Aorta (tissue), 5 donors: Measurements from ENCODE around the gene ZFP1. TPM values are rescaled to one million over a fixed set of nuclear protein-coding genes. Genes with fewer than 3 reads are reported as not detected.

Experiments used
- ATAC-seq: fragments of 200-7000 bp; cut with Tn5 transposase; one replicate; pipeline ENCODE4 v1.9.1; 2022; ENCODE audit warnings: moderate library complexity; ENCODE audit not compliant: low FRiP score
- DNase-seq, 2 donors: peaks; one replicate each; pipeline ENCODE4 v3.0.0-alpha.2; 2020
- H3K27ac ChIP-seq, 2 donors: one replicate each; pipeline ENCODE4 v1.5.1; 2013; ENCODE audit warnings: low read length in 2 of 2, mild to moderate bottlenecking in 2 of 2, moderate library complexity in 2 of 2, control low read depth in 1 of 2, inconsistent platforms in 1 of 2, low read depth in 1 of 2
- H3K27me3 ChIP-seq, 2 donors: one replicate each; pipeline ENCODE4 v1.6.1; 2013; ENCODE audit warnings: control low read depth in 1 of 2, low read length in 1 of 2, mild to moderate bottlenecking in 1 of 2, moderate library complexity in 1 of 2; ENCODE audit not compliant: insufficient read depth in 2 of 2, control insufficient read depth in 1 of 2
- H3K36me3 ChIP-seq, 2 donors: one replicate each; pipeline ENCODE4 v1.6.1; 2013; ENCODE audit warnings: control low read depth in 1 of 2, low read length in 1 of 2, mild to moderate bottlenecking in 1 of 2; ENCODE audit not compliant: insufficient read depth in 2 of 2, control insufficient read depth in 1 of 2
- H3K4me1 ChIP-seq, 2 donors: one replicate each; pipeline ENCODE4 v1.6.1; 2013; ENCODE audit warnings: low read length in 2 of 2, control low read depth in 1 of 2, mild to moderate bottlenecking in 1 of 2, moderate library complexity in 1 of 2; ENCODE audit not compliant: insufficient read depth in 2 of 2, control insufficient read depth in 1 of 2
- H3K4me3 ChIP-seq, 2 donors: one replicate each; pipeline ENCODE4 v1.5.1; 2013; ENCODE audit warnings: low read length in 2 of 2, control low read depth in 1 of 2, mild to moderate bottlenecking in 1 of 2
- H3K9me3 ChIP-seq: one replicate; pipeline ENCODE4 v1.6.1; 2013; ENCODE audit warnings: mild to moderate bottlenecking, low read length; ENCODE audit not compliant: control insufficient read depth
- WGBS, 2 donors: extraction: QIAGEN DNeasy Blood & Tissue Kit; methylation state at CpG; one replicate each; pipeline ENCODE4 v1.1.7; 2013; 5-methylcytosine and 5-hydroxymethylcytosine counted together
- intact Hi-C, 2 donors: fragments of 100-400 bp; cut with DNase I; formaldehyde crosslinking; loops; one replicate each; pipeline versions ENCODE4 v1.14.2 to v1.15.0; 2022
- polyA plus RNA-seq, 2 donors: library from polyadenylated mRNA; stranded (reverse); fragments of 200-250 nt; gene quantifications; one replicate each; pipeline ENCODE4 v1.2.3, GENCODE V29; 2013
- total RNA-seq, 2 donors: library from RNA; stranded (reverse); fragmentation: NEBNext Ultra II Directional; extraction: Animal tissue kit (Norgen Biotek cat#: 25700); gene quantifications; one replicate each; pipeline ENCODE4 v1.2.1, GENCODE V29; 2021
- donor health status: healthy with polysubstance abuse.
- donor health status: Bipolar disorder and iron deficiency.
- donor health status: DM: no; HTN: no; CAD: no.
- donor health status: DM: no; HTN: no; CAD: no.
- donor health status: DM: yes; HTN: yes; CAD: no.

The ZFP1 gene
- total and polyA plus RNA-seq, 4 donors = 3.9 to 19.2 (median 9.7) TPM

GRCh38 chr16:75193265-75193650, 44.9 kb downstream of the ZFP1 start:
- WGBS, 2 donors = 83% methylated on average over 4 of the region's 4 CpGs
- Histone ChIP-seq H3K27ac (no peak overlapping the region), H3K36me3 (no peaks in the 10 kb centered on the region), H3K27me3 (no peaks in the 10 kb centered on the region), H3K9me3 (no peaks in the 10 kb centered on the region), H3K4me3 (no peak overlapping the region), H3K4me1 (no peaks in the 10 kb centered on the region)
- intact Hi-C loops = loop anchor here in 1 of 2 donors (10.0 kb wide), 1 partner anchor 572 kb away; no protein-coding TSS in a partner anchor
- no peak for DNase-seq
- no peak for ATAC-seq

- DNase-seq (peak in 1 of 2 donors; percentile 33), ATAC-seq (no peak)
- Histone ChIP-seq H3K27me3 (no peaks in the 10 kb centered on the region), H3K27ac (no peak overlapping the region), H3K9me3 (no peaks in the 10 kb centered on the region), H3K4me1 (no peaks in the 10 kb centered on the region), H3K36me3 (no peaks in the 10 kb centered on the region), H3K4me3 (no peak overlapping the region)
- intact Hi-C loops = loop anchor here in 1 of 2 donors (10.0 kb wide), 1 partner anchor 571 kb away; no protein-coding TSS in a partner anchor
- WGBS, 2 donors = 76 to 81% methylated on average over 10 of the region's 10 CpGs
Observed at GRCh38 chr16:75193730-75194444, 45.6 kb downstream of the ZFP1 start.

GRCh38 chr16:75195811-75196790, 47.8 kb downstream of the ZFP1 start:
- no peaks in the 10 kb centered on the region for H3K9me3 ChIP-seq
- intact Hi-C loops = loop anchor here (5.0 to 10.0 kb wide), 4 partner anchors 271 to 569 kb away; no protein-coding TSS in a partner anchor
- H3K4me1 ChIP-seq = no peaks in the 10 kb centered on the region
- ATAC-seq (no peak), DNase-seq (peak in 1 of 2 donors; percentile 64)
- no peak overlapping the region for H3K4me3 ChIP-seq
- H3K27ac ChIP-seq = no peak overlapping the region
- H3K27me3 ChIP-seq = no peaks in the 10 kb centered on the region
- H3K36me3 ChIP-seq = no peaks in the 10 kb centered on the region
- WGBS, 2 donors = 83 to 85% methylated on average over 24 of the region's 24 CpGs

- WGBS, 2 donors = 69% methylated on average over 9 of the region's 9 CpGs
- intact Hi-C loops = loop anchor here (5.0 to 10.0 kb wide), 4 partner anchors 270 to 568 kb away; no protein-coding TSS in a partner anchor
- DNase-seq (peak in 1 of 2 donors; percentile 38), ATAC-seq (no peak)
- Histone ChIP-seq H3K27ac (no peak overlapping the region), H3K4me1 (no peaks in the 10 kb centered on the region), H3K27me3 (no peaks in the 10 kb centered on the region), H3K9me3 (no peaks in the 10 kb centered on the region), H3K36me3 (no peaks in the 10 kb centered on the region), H3K4me3 (no peak overlapping the region)
Observed at GRCh38 chr16:75196836-75197235, 48.5 kb downstream of the ZFP1 start.

GRCh38 chr16:75197522-75198134, 49.3 kb downstream of the ZFP1 start:
- Histone ChIP-seq H3K27me3 (no peaks in the 10 kb centered on the region), H3K27ac (no peak overlapping the region), H3K4me1 (no peaks in the 10 kb centered on the region), H3K4me3 (no peak overlapping the region), H3K9me3 (no peaks in the 10 kb centered on the region), H3K36me3 (no peaks in the 10 kb centered on the region)
- DNase-seq (peak in 1 of 2 donors; percentile 31), ATAC-seq (no peak)
- intact Hi-C loops = loop anchor here (5.0 to 10.0 kb wide), 4 partner anchors 270 to 567 kb away; no protein-coding TSS in a partner anchor
- WGBS, 2 donors = 60 to 64% methylated on average over 14 of the region's 14 CpGs

GRCh38 chr16:75198135-75198600, 49.8 kb downstream of the ZFP1 start:
- no peaks in the 10 kb centered on the region for H3K27me3 ChIP-seq
- H3K27ac ChIP-seq = no peak overlapping the region
- 37 to 58% methylated on average over 18 of the region's 18 CpGs for WGBS, 2 donors
- H3K4me3 ChIP-seq = no peak overlapping the region
- peak in 1 of 2 donors; percentile 59 for DNase-seq
- ATAC-seq = no peak
- no peaks in the 10 kb centered on the region for H3K4me1 ChIP-seq
- no peaks in the 10 kb centered on the region for H3K9me3 ChIP-seq
- intact Hi-C loops = loop anchor here (5.0 to 10.0 kb wide), 4 partner anchors 269 to 567 kb away; no protein-coding TSS in a partner anchor
- no peaks in the 10 kb centered on the region for H3K36me3 ChIP-seq

- 92 to 97% methylated on average over 13 of the region's 13 CpGs for WGBS, 2 donors
- H3K27me3 ChIP-seq = no peaks in the 10 kb centered on the region
- intact Hi-C loops = no loop called here
Observed at GRCh38 chr16:75202069-75202590, 53.8 kb downstream of the ZFP1 start.

GRCh38 chr16:75203096-75203495, 54.8 kb downstream of the ZFP1 start:
- peak in 1 of 2 donors; percentile 39 for DNase-seq
- no peaks in the 10 kb centered on the region for H3K9me3 ChIP-seq
- H3K36me3 ChIP-seq = no peaks in the 10 kb centered on the region
- no peak for ATAC-seq
- intact Hi-C loops = no loop called here
- no peaks in the 10 kb centered on the region for H3K4me1 ChIP-seq
- no peaks in the 10 kb centered on the region for H3K27me3 ChIP-seq
- H3K27ac ChIP-seq = no peak overlapping the region
- H3K4me3 ChIP-seq = no peak overlapping the region
- 90 to 92% methylated on average over 12 of the region's 12 CpGs for WGBS, 2 donors

More at GRCh38 chr16:75202069-75202590, 53.8 kb downstream of the ZFP1 start:
- Histone ChIP-seq H3K27ac (no peak overlapping the region), H3K4me1 (no peaks in the 10 kb centered on the region), H3K36me3 (no peaks in the 10 kb centered on the region), H3K9me3 (no peaks in the 10 kb centered on the region), H3K4me3 (no peak overlapping the region)
- DNase-seq (peak in 1 of 2 donors; percentile 36), ATAC-seq (no peak)
